GM21526 (cell line): ENCODE data around the gene SFRP2.

Experiments
- ATAC-seq: cut with Tn5 transposase; IDR thresholded peaks from one replicate; pipeline ENCODE4 v1.9.1; 2021; ENCODE audit warnings: moderate library complexity; ENCODE audit not compliant: unreplicated experiment, low FRiP score

SFRP2 gene

DNA sequence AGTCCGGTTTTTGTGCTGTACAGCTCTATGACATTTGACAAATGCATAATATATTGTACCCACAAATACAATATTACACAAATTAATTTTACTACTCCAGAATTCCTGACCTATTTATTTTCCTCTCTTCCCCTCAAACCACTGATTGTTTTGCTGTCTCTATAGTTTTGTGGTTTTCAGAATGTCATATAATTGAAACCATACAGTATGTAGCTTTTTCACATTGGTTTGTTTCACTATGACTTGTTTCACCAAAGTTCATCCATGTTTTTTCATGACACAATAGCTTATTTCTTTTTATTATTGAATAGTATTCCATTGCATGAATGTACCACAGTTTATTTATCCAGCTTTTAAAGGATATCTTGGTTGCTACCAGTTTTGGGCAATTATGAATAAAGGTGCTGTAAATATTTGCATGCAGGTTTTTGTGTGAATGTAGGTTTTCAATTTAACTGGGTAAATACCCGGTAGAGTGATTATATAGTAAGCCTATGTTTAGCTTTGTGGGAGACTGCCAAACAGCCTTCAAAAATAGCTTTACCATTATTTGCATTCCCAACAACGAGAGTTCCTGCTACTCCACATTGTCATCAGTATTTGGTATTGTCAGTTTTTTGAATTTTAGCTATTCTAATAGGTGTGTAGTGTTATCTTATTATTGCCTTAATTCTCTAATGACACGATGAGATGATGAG lies 55.0 kb downstream of the SFRP2 start:
- ATAC-seq: peak; percentile 59

DNA sequence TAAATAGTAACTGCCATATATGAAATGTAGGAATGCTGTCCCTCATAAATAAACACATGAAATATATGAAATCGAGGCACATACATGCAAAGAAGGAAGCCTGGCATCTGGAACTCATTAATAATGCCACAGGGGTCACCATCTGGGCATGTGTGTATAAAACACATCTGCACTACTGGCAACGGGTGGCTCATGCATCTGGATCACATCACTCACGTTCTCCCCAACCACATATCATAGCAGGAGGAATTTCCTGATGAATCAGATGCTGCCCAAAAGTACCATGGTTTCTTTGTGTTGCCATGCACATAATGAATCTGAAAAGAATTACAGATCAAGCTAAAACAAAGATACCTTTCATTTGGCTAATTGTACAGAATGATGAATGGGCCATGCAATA lies 57.6 kb downstream of the SFRP2 start:
- no peak for ATAC-seq
